GM19099 (cell line): ENCODE results near the gene MB.

Experiments
- POLR2A ChIP-seq: IDR thresholded peaks from 3 replicates; pipeline ENCODE4 v1.6.1; 2011; ENCODE audit warnings: low read depth; ENCODE audit not compliant: insufficient read length; ENCODE audit errors: extremely low read depth

Gene MB

DNA sequence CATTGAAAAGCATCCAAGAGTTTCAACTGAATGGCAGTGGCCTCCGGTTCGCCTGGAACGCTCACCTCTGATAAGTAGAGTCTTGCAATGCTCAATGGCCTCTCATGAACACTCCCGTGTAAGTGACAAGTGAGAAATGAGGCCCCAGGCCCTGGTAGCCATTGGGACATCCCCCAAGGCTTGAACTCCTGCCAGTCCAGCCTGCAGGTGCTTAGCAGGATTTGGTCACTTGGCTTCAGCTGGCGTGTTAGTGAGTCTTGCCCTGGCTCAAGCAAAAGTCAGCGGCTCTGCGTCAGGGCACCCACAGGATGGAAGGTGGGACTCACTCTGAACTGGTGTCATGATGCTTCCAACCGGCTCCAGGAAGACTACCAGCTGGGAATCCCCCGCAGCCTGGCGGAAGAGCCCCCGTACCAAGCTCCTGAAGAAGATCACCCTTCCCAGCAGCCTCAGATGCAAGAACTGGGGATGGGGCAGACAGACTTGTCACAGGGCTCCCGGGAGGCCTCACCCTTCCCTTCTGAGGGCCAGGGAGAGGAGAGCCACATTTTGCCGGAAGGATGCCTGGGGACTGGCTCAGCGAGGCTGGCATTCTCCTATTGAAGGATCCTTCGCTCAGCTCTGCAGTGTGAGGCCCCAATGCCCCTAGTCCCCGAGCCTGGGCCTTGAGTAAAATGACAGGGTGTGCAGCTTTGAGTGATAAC lies 19.3 kb downstream of the MB start:
- TF ChIP-seq POLR2A = no peak

DNA sequence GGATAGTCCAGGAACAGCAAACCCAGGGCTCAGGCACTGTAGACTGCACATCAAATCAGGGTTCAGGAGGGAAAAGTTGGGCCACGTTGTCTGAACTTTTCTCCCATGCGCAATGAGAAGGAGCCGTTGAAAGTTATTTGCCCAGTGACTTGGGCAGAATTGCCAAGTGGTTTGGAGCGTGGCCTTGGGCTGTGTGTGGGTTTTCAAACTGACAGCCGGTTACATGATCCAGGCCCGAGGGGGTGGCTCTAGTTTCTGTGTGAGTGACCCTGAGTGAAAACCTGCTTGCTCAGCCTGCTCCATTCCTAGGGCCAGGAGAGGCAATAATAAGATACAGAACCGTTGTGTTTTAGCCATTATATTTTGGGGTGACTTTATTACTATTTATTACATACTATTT lies 20.3 kb downstream of the MB start:
- no peak for TF ChIP-seq POLR2A

DNA sequence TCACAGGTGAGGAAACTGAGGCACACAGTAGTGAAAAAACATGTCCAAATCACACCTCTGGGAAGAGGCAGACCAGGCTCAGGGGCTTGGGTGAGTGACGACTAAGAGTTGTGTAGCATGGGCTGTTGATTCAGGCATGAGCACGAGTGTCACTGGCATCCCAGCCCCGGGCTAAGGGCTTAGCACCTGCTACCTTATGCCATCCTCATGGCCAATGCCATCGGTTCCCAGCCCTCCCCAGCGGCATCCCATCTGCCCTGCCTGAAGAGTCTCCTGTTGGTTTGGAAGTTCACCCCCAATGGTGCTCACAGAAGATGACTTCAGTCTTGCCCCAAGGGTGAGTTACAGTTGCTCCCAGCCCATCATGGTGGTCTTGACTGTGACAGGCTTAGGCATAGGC lies 22.4 kb downstream of the MB start:
- no peak for TF ChIP-seq POLR2A

DNA sequence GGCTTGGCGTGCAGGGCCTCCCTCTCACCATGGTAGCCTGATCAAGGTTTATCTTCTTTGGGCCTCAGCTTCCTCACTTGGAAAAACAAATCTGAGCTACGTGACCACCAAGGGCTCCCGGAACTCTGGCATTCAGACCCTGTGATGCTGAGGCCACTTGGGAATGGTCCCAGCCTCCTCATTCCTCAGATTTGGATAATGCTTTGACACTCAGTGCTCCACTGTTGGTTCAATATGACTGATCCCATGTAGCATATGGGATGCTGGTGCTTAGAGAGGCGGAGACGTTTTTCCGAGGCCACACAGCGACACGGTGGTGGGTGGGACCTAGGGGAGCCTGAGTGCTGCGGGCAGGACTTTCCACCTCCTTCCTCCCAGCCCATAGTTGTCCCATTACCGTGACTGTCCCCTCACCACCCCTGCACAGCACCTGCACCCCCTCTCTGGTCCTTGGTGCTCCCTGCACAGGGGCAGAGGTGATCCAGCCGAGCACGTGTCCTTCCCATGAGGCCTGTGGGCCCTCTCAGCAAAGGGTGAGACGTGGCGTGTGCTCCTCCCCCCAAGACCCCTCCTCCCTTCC lies 23.1 kb downstream of the MB start:
- no peak for TF ChIP-seq POLR2A

DNA sequence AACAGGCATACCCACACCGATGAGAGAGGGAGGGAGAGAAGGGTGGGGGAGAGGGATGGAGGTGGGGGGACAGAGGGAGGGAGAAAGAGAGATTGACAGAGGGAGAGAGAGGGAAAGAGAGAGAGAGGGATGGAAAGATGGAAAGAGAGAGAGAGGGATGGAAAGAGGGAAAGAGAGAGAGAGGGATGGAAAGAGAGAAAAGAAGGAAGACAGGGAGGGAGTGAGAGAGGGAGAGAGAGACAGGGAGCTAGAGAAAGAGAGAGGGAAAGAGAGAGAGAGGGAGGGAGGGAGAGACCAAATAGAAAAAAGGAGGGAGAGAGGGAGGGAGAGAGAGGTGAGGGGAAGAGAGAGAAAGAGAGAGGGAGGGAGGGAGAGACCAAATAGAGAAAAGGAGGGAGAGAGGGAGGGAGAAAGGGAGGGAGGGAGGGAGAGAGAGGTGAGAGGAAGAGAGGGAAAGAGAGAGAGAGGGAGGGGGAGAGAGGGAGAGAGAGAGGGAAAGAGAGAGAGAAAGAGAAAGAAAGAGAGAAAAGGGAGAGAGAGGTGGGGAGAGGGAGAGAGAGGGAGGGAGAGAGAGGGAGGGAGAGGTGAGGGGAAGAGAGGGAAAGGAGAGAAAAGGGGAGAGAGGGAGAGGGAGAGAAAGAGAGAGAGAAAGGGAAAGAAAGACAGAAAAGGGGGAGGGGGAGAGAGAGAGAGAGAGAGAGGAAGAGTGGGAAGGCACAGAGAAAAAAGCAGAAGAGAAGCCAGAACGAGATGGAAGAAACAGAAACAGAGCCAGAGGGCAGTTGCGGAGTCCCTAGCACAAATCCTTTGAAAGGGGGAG lies 23.8 kb downstream of the MB start:
- no peak for TF ChIP-seq POLR2A

DNA sequence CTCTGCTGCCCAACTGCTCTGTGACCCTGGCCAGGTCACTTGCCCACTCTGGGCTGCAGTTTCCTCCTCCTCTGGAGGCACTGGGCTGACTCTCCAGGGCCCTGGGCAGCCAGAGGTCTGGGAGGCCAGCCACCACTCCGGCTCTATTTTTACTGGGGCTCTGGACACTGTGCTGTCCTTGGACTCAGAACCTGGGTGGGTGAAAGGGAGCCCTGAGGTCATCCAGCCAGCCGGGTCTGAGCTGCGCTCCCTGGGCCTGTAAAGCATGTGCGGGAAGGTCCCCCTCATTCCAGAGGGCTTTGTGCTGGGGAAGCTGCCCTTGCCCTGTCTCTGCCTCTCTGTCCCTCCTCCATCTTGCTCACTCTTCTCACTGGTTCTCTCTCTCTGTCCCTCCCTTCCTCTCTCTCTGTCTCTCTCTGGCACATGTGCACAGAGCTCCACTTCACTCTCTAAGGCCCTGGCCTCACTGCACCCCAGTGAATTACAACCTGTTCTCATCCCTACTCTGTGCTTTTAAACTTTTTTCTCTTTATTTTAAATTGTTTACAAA lies 24.6 kb downstream of the MB start:
- no peak for TF ChIP-seq POLR2A

DNA sequence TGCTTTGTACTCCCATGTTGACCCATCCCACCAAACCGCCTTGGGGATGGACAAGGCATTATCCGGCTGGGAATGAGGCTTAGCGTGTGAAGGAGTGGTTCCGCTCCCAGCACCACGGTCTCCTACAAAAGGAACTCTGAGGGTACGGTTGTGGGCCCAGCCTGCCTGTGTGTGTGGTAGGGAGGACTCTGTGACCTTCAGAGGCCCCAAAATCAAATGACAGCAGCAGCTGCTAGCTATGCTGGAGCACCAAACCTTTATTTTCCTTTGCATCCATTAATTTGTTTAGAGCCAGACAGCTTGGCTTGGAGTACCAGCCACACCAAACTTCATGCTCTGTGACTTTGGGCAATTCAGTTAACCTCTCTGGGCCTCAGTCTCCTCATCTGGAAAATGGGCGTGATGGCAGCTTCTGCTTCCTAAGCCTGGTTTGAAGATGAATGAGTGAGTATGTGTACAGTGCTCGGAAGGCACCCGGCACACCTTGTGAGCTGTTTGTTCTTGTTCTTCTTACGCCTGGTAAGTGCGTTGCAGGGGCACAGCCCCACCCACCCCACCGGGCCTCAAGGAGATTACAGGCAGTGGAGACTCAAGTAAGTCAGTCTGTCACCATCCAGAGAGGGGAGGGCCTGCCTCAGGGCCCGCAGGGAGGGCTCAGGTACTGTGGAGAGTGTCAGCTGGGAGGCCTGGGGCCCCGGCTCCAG lies 25.3 kb downstream of the MB start:
- TF ChIP-seq POLR2A = no peak

DNA sequence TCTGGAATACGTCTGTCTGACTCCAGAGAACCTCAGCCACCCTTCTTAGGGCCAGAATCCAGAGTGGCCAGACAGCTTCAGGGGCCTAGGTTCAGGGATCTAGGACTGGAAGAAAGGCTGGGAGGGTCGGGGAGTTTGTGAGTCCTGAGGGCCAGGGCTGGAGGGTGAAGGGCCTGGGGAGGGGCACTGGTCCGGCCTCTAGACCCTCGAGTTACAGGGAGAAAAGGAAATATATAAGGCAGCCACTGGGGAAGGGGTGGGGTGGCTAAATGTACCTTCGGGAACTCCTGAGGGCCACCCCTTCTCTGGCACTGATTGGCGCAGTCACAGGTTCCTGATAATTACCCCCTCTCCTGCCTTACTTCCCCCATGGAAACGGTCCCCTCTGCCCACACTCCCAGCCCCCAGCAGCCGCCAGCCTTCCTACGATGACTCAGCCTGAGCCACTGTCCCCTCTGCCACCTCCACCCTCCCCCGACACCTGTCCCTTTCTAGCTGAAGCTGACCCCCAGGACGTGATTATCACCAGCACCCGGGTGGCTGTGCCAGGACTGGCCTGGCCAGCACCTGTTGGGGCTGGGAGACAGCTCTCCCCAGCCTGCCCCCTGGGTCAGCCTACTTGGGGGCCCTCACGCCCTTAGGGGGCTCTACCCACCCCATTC lies 26.4 kb downstream of the MB start:
- no peak for TF ChIP-seq POLR2A

GRCh38 chr22:35589756-35590093 lies 27.4 kb downstream of the MB start:
- TF ChIP-seq POLR2A = no peak

DNA sequence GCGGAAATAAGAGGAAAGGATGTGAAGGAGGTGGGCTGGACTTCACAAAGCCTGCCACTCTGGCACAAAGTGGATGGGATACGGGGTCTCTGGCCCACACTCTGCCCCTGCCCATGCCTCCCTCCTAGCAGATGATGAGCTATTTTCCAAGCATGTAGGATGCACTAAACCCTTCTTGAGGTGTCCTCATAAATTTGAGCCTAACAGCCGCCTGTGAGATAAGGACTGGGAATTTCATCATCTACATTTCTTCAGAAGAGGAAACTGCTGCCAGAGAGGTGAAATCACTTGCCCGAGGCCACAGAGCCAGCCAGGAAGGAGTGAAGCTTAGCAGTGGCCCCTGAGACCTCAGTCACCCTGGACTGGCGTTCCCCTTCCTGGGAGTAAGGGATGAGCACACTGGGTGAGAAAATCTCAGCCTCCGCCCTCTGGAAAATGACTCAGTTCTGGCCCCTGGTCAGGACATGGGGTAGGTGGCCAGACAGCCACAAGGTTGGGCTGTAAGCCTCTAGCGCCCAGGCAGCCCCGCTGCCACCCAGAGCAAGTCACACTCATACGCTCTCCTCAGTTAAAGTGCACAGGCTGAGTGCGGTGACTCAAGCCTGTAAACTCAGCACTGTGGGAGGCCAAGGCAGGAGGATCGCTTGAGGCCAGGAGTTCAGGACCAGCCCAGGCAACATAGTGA lies 27.9 kb downstream of the MB start:
- TF ChIP-seq POLR2A = no peak

DNA sequence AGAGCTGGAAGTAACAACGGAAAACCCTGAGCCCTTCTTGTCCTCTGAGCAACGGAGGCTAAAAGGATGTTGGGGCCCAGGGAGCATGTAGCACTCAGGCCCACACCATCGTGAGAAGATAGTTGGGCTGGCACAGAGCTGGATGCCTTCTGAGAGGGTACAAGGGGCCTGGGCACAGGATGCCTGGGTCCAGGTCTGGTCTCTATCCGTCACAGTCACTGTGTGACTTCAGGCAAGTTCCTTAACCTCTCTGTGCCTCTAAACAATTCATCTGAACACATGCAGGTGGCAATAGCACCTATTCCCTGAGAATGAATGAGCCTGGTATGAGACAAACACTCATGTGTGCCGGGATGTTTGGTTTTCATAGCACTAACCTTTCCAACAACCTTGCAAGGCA lies 29.2 kb downstream of the MB start:
- TF ChIP-seq POLR2A = no peak

GRCh38 chr22:35587447-35587870 lies 29.7 kb downstream of the MB start:
- TF ChIP-seq POLR2A = no peak

- TF ChIP-seq POLR2A = no peak
Observed at GRCh38 chr22:35586771-35587170, 30.4 kb downstream of the MB start.
